Effector memory CD8-positive, alpha-beta T cell (primary cell): Measurements from ENCODE around the gene BCAS3.
A peak's percentile ranks its signal among the peaks of the same experiment; 100 is the strongest.

Experiments used
- ATAC-seq: fragments of 150-1000 bp; cut with Tn5 transposase; replicated peaks from 2 replicates; pipeline ENCODE4 v1.10.0; 2021; ENCODE audit warnings: mild to moderate bottlenecking, moderate library complexity
- DNase-seq, 3 experiments: peaks; one replicate each; pipeline ENCODE4 v3.0.0; 2021
- H3K27ac Mint-ChIP-seq, 2 donors: one replicate each; pipeline ENCODE4 v1.8.0; 2022; ENCODE audit warnings: mild to moderate bottlenecking in 2 of 2, mixed read lengths in 2 of 2, moderate library complexity in 2 of 2
- H3K27me3 Mint-ChIP-seq, 2 donors: one replicate each; pipeline ENCODE4 v1.8.0; 2022; ENCODE audit warnings: mixed read lengths in 2 of 2
- H3K36me3 Mint-ChIP-seq: one replicate; pipeline ENCODE4 v1.8.0; 2022; ENCODE audit warnings: mild to moderate bottlenecking, moderate library complexity, mixed read lengths; ENCODE audit not compliant: insufficient read depth
- H3K4me1 Mint-ChIP-seq, 2 donors: one replicate each; pipeline ENCODE4 v1.8.0; 2022; ENCODE audit warnings: low read depth in 2 of 2, mixed read lengths in 2 of 2
- H3K4me3 Mint-ChIP-seq, 2 donors: one replicate each; pipeline ENCODE4 v1.8.0; 2022; ENCODE audit warnings: mild to moderate bottlenecking in 2 of 2, mixed read lengths in 2 of 2, moderate library complexity in 2 of 2
- H3K9me3 Mint-ChIP-seq, 2 donors: one replicate each; pipeline ENCODE4 v1.8.0; 2022; ENCODE audit warnings: mixed read lengths in 2 of 2

BCAS3 gene

DNA sequence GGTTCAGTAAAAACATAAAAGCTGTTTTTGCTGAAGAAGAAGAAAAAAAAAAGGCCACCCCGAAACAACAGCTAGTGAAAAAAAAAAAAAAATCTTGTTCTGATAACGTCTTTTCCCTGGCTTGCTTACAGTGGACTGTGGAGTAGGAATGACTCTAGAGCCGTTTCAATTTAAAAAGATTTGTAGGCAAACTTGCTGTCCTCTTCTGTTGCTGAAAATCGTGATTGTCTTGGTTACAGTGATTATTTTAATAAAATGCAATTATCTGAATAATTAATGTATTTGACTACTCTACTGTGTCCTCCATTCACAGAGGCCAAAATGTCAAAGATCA lies 531.4 kb downstream of the BCAS3 start:
- Mint-ChIP-seq H3K4me3 (no peak overlapping the region), H3K4me1 (no peaks in the 10 kb centered on the region), H3K9me3 (no peaks in the 10 kb centered on the region), H3K36me3 (no peaks in the 10 kb centered on the region), H3K27ac (no peak overlapping the region), H3K27me3 (no peaks in the 10 kb centered on the region)
- DNase-seq: no peak
- no peak for ATAC-seq

DNA sequence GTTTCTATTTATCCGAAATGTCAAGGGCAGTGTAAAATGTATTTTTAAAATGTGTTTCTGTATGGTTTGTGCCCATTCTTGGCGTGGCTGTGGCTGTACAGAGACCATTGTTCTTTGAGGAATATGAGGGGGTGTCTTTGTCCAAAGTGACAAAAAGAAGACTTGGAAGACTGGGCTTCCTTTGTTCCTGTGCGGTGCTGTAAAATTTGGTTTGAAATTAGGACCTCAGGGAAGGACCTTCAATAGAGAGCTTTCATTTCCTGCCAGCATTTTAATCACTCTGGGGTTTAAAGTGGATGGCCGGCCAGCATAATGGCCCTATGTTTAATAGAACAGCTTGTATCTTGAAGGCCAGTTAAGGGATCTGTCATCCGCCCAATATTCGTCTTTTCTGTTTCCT lies 531.9 kb downstream of the BCAS3 start:
- no peak overlapping the region for H3K27ac Mint-ChIP-seq
- H3K36me3 Mint-ChIP-seq: no peaks in the 10 kb centered on the region
- H3K9me3 Mint-ChIP-seq: no peaks in the 10 kb centered on the region
- H3K4me3 Mint-ChIP-seq: no peak overlapping the region
- no peaks in the 10 kb centered on the region for H3K27me3 Mint-ChIP-seq
- ATAC-seq (no peak), DNase-seq (no peak)
- no peaks in the 10 kb centered on the region for H3K4me1 Mint-ChIP-seq

DNA sequence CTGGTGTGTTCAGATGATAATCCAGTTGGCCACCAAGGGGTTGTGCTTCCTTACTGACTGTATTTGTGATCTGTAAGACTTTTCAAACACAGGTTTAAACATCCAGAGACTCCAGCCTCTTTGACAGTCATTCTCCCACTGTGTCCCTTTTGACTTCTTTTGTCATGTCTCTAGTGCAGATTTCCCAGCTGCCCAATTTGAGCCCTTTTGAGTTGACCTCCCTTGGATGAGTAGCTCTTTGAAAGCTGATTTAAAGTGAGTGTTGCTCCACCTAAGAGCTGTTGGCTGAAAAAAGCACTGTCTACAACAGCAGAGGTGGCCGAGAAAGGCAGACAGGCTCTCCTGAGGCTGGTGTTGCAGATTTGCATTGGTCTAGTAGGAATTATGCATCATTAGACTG lies 533.6 kb downstream of the BCAS3 start:
- Mint-ChIP-seq H3K4me3 (no peak overlapping the region), H3K27me3 (no peaks in the 10 kb centered on the region), H3K4me1 (no peaks in the 10 kb centered on the region), H3K9me3 (no peaks in the 10 kb centered on the region), H3K27ac (no peak overlapping the region), H3K36me3 (no peaks in the 10 kb centered on the region)
- ATAC-seq (no peak), DNase-seq (no peak)

DNA sequence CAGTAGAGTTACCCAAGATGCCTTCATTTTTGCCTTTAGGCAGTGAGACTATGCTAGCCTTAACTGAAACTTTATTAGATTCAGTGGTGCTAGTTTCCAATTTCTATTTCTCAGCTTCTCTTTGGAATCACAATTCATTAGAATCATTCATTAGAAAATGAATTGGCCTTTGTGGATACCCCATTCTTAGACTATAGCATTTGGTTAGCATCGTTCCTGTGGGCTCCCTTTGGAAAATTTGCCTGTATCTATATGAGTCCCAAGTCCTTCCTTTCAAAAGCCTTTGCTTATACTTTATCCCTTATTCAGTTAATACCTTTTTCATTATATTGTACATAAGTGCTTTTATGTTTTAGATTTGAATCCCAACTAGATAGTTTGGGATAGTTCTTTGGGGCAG lies 535.0 kb downstream of the BCAS3 start:
- H3K36me3 Mint-ChIP-seq: no peaks in the 10 kb centered on the region
- DNase-seq (no peak), ATAC-seq (no peak)
- H3K4me3 Mint-ChIP-seq: no peak overlapping the region
- H3K27ac Mint-ChIP-seq: no peak overlapping the region
- H3K4me1 Mint-ChIP-seq: no peaks in the 10 kb centered on the region
- H3K9me3 Mint-ChIP-seq: no peaks in the 10 kb centered on the region
- no peaks in the 10 kb centered on the region for H3K27me3 Mint-ChIP-seq

DNA sequence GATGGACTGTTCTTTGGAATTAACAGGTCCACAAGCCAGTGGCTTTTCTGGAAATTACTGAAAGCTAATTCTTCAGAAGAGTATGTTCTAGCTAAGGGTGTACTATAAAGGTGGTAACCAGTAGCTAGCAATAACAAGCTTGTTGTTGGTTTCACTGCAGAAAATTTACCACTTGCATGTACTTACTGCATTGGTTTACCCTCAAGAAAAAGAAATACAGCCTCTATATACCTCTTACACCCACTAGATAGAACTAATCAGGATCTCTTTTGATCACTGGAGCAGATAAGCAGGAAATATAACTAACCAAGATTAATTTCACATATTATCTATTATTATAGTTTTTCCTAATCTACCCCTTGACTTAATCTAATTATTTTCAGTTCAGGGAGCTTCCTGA lies 537.1 kb downstream of the BCAS3 start:
- no peaks in the 10 kb centered on the region for H3K36me3 Mint-ChIP-seq
- no peak overlapping the region for H3K27ac Mint-ChIP-seq
- ATAC-seq: no peak
- H3K9me3 Mint-ChIP-seq: no peaks in the 10 kb centered on the region
- peaks cover 0 to 5% of the 10 kb centered on the region in 2 donors for H3K4me1 Mint-ChIP-seq
- H3K4me3 Mint-ChIP-seq: no peak overlapping the region
- no peaks in the 10 kb centered on the region for H3K27me3 Mint-ChIP-seq
- no peak for DNase-seq

DNA sequence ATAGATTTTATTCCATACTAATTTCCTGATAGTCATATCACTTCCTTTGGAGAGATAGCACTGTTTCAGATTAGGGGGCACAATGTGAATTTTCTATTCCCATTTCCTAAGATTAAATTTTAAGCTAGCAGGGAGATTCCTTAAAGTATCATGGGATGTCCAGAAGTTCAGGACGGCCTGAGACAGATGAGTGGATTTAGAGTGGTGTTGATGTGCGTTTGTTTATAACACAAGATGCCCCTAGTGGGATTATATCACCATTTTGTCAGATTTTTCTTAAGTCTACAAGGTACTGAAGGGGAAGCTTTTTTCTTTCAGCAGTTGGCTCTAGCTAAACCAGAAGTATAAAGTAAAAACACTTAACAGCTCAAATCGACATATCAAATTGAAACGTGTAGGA lies 538.4 kb downstream of the BCAS3 start:
- no peaks in the 10 kb centered on the region for H3K9me3 Mint-ChIP-seq
- DNase-seq (no peak), ATAC-seq (no peak)
- no peaks in the 10 kb centered on the region for H3K36me3 Mint-ChIP-seq
- no peak overlapping the region for H3K27ac Mint-ChIP-seq
- no peak overlapping the region for H3K4me3 Mint-ChIP-seq
- peaks cover 7 to 13% of the 10 kb centered on the region in 2 donors for H3K4me1 Mint-ChIP-seq
- H3K27me3 Mint-ChIP-seq: no peaks in the 10 kb centered on the region

DNA sequence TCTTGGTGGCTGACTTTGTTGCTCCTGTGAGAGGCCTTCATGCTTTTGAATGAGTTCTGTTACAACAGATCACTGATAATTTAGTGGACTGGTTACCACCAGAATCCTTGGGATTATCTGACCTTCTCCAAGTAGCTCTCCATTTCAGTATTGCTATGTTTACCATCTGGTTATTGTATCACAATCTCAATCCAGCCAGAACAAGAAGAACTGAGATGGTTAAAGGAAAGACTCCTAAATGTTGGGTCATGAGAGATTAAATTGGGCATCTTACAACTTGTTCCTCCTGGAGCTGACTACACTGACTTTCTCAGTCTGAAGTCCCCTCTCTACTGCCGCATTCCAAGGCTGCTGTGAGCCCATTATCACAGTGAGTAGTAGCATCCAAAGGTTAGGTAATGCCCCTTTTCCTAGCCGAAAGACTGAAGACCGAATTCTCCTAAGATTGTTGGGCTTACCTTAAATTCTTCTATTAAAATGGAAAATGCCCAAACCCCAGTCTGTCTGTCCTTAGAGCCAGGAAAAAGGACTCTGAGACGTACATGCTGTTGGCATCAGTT lies 540.3 kb downstream of the BCAS3 start:
- peaks cover 26 to 31% of the 10 kb centered on the region in 2 donors for H3K4me1 Mint-ChIP-seq
- H3K4me3 Mint-ChIP-seq: no peak overlapping the region

DNA sequence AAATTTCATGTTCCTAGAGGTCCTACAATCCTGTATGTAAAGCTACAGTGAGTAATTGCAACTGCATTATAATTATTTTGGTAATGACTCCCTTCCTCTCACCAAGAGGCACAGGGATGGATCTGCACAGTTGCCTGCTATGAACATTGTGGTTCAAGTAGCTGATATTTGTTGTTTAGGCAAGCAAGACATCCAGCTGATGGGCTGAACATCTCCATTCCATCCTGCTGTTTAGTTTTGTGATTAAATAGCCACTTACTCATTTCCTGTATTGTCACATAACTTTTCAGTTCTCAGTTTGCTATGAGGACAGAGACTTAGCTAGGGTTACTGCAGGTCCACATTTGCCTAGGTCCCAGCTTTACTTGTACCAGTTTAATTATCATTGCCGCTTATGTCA lies 540.8 kb downstream of the BCAS3 start:
- H3K9me3 Mint-ChIP-seq: no peaks in the 10 kb centered on the region
- H3K36me3 Mint-ChIP-seq: no peaks in the 10 kb centered on the region
- no peaks in the 10 kb centered on the region for H3K27me3 Mint-ChIP-seq
- peaks cover 27 to 31% of the 10 kb centered on the region in 2 donors for H3K4me1 Mint-ChIP-seq
- H3K4me3 Mint-ChIP-seq: no peak overlapping the region
- no peak overlapping the region for H3K27ac Mint-ChIP-seq
- ATAC-seq (no peak), DNase-seq (no peak)

More for the DNA sequence above, 540.3 kb downstream of the BCAS3 start:
- H3K27ac Mint-ChIP-seq: no peak overlapping the region
- no peaks in the 10 kb centered on the region for H3K27me3 Mint-ChIP-seq
- no peaks in the 10 kb centered on the region for H3K9me3 Mint-ChIP-seq
- H3K36me3 Mint-ChIP-seq: no peaks in the 10 kb centered on the region
- DNase-seq (no peak), ATAC-seq (no peak)

DNA sequence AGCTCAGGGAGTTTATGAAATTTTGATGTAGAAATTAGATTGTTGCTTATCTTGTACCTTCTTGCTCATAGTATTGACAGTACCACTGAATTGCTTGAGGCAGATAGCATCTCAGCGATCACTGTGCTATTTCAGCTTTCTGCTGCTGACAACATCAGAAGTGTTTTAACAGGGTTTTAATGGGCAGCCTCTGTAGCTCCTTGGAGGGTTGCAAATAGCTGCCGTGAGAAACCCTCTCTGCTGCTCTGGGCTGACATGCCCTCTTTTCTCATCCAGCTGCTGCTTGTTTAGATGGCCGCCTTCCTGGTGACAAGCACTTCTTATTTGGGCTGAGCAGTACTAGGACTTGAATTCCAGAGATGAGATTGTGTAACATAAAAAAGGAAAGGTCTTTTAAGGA lies 541.8 kb downstream of the BCAS3 start:
- Mint-ChIP-seq H3K4me1 (peaks cover 29 to 31% of the 10 kb centered on the region in 2 donors), H3K27me3 (no peaks in the 10 kb centered on the region), H3K4me3 (no peak overlapping the region), H3K9me3 (no peaks in the 10 kb centered on the region), H3K27ac (no peak overlapping the region), H3K36me3 (no peaks in the 10 kb centered on the region)
- no peak for ATAC-seq
- no peak for DNase-seq

DNA sequence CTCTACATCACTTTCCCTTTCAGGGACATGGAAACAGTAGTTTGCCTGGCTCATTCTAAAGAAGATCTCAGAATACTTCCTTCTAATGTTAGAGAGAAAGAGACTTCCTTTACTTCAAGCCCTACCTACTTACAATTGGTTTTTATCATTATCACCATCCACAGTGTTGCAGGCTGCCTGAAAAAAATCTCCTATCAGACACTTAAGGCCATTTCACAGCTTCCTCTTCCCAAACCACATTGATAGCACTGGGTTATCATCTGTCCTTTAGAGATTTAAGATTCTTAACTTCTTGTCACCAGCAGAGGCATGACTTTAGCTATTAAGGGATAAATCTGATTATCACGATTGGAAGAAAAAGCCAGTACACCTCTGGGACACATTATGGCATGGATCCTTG lies 543.5 kb downstream of the BCAS3 start:
- H3K36me3 Mint-ChIP-seq: no peaks in the 10 kb centered on the region
- H3K9me3 Mint-ChIP-seq: no peaks in the 10 kb centered on the region
- H3K4me3 Mint-ChIP-seq: peak overlapping the region; percentile 82 to 84
- DNase-seq (no peak), ATAC-seq (no peak)
- H3K27ac Mint-ChIP-seq: peak overlapping the region in 1 of 2 donors; percentile 83
- H3K27me3 Mint-ChIP-seq: no peaks in the 10 kb centered on the region
- H3K4me1 Mint-ChIP-seq: peaks cover 29 to 34% of the 10 kb centered on the region in 2 donors

DNA sequence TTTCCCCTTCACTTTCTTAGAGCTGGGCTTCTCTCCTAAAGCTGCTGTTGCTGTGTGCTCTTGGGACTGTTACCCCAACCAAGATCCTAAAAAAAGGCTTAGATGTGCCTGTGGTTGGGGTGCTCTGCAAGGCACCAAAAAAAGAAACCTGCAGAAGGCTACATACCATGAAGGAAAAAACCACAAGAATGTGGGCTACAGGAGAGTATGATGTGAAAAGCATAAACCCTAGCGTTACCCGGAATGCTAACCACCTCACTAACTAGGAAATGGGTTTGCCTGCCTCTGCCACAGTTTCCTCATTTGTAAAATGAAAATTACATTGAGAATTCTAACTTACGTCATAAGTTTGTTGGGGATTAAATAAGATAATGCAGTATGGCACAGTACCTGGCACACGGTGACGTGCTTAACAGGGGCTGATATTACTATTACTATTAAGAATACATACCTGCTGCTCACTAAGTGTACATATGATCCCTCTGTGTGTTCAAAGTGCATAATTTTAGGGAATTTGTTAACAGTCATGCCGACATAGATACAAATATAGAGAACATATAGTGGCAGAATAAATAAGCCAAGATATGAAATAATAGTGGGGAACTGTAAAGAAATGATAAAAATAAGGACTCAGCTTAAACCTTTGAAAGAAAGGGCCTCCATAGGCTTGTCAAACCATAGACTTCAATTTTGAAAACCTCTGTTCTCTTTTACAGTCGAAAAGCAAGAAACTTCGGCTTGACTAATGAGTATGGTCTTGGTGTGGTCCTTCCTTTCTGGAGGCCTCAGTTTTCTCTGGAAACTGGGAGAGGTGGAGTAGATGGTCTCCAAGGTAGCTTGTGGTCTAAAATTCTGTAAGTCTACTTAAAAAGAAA lies 544.2 kb downstream of the BCAS3 start:
- peaks cover 29 to 34% of the 10 kb centered on the region in 2 donors for H3K4me1 Mint-ChIP-seq
- H3K9me3 Mint-ChIP-seq: no peaks in the 10 kb centered on the region
- no peaks in the 10 kb centered on the region for H3K36me3 Mint-ChIP-seq
- DNase-seq (peak in 1 of 3 experiments; percentile 1), ATAC-seq (peak; percentile 39)
- H3K27me3 Mint-ChIP-seq: no peaks in the 10 kb centered on the region
- peak overlapping the region; percentile 83 to 85 for H3K27ac Mint-ChIP-seq
- H3K4me3 Mint-ChIP-seq: peak overlapping the region; percentile 82 to 84

DNA sequence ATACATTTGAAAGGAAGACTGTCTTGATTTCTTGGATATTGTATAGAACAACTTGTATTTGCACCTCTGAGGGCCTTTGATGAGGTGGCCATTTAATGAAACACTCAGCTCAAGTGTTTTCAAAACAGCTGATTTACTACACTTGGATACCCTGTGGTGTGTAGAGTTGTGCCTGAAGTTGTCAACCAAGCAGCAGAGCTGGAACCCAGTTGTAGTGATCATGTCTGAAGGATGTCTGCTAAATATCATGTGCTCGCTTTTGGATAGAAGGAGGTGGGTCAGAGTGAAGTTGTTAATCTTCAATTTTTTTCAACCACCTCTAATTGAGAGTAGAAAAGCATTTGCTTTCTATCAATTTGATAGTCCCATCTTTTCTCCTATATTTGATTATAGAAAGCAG lies 546.1 kb downstream of the BCAS3 start:
- H3K4me3 Mint-ChIP-seq: peak overlapping the region; percentile 82 to 84
- H3K4me1 Mint-ChIP-seq: peaks cover 29 to 31% of the 10 kb centered on the region in 2 donors
- no peaks in the 10 kb centered on the region for H3K9me3 Mint-ChIP-seq
- no peaks in the 10 kb centered on the region for H3K27me3 Mint-ChIP-seq
- peak overlapping the region in 1 of 2 donors; percentile 83 for H3K27ac Mint-ChIP-seq
- ATAC-seq: no peak
- no peak for DNase-seq
- no peaks in the 10 kb centered on the region for H3K36me3 Mint-ChIP-seq

DNA sequence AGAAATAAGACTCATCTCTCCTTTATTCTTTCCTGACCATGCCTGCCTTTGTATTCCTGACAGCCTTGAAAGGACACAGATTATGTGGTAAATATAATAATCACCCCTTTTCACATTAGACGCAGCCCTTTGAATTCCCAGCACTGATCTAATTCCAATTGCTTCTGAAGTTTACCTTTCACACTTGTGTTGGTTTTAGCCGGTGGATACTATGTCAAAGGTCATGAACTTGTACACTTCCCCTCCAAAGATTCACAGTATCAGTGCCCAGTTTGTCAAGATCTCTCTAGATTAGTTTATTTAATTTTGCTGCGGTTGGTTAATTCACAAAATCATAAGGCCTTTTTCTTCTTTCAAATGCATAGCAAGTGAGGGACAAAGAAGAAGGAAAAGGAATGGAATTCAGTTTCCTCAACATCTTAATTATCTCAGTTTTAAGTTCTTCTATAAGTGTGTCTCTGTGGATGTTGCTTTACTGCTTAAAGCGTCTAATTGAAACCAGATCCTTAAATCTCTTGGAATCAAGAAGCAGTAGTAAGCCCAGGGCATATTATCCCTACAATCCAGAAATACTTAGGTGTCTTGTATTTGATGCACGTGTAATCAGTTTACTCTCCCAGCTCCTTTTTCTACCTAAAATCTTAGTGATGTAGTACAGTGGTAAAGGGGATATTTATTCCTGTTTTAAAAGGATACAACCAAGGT lies 547.7 kb downstream of the BCAS3 start:
- Mint-ChIP-seq H3K9me3 (no peaks in the 10 kb centered on the region), H3K4me1 (peaks cover 28 to 31% of the 10 kb centered on the region in 2 donors), H3K4me3 (no peak overlapping the region), H3K36me3 (no peaks in the 10 kb centered on the region), H3K27ac (no peak overlapping the region), H3K27me3 (no peaks in the 10 kb centered on the region)
- DNase-seq (no peak), ATAC-seq (no peak)

DNA sequence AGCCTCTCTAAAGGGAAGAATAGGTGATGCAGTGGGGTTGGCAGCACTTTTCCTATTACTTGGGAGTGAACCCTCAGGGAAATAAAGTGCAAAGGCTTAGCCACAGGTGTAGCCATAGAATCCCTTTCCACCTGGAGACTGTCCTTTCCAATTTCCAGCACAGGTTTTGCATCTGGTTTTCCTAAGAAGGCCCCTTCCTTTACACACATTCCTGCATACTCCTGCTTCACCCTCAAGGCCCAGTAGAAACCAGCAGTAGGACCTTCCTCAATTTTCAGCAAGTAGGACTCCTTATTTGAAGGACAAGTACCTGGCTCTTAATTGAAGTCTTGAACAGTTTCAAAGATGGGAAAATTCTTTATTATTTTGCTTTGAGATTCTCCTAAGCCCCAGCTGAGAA lies 550.2 kb downstream of the BCAS3 start:
- DNase-seq: no peak
- peaks cover 6 to 16% of the 10 kb centered on the region in 2 donors for H3K4me1 Mint-ChIP-seq

More for the DNA sequence above, 550.2 kb downstream of the BCAS3 start:
- Mint-ChIP-seq H3K27ac (peak overlapping the region in 1 of 2 donors; percentile 12), H3K27me3 (no peaks in the 10 kb centered on the region), H3K36me3 (no peaks in the 10 kb centered on the region), H3K4me3 (no peak overlapping the region), H3K9me3 (no peaks in the 10 kb centered on the region)
- no peak for ATAC-seq
